HPDE6-E6E7 (cell line): ENCODE data around the gene PYROXD2.
"Not testable (repeated sequence)": the region's sequence is repeated elsewhere in the genome, so short reads cannot be mapped to it uniquely, and the experiment has no call there.

ENCODE experiments used
- DNase-seq: peaks from one replicate; pipeline ENCODE4 v3.0.0; 2011; ENCODE audit warnings: missing footprints; ENCODE audit errors: extremely low spot score

PYROXD2 gene

GRCh38 chr10:98391065-98391464 lies 23.9 kb downstream of the PYROXD2 start:
- no peak for DNase-seq

GRCh38 chr10:98390406-98390805 lies 24.6 kb downstream of the PYROXD2 start:
- no peak for DNase-seq

- no peak for DNase-seq
These were observed 25.6 kb downstream of the PYROXD2 start for GRCh38 chr10:98389398-98389797.

- DNase-seq, result no peak
These were observed 26.8 kb downstream of the PYROXD2 start for GRCh38 chr10:98388101-98388655.

GRCh38 chr10:98384531-98385133 lies 30.4 kb downstream of the PYROXD2 start:
- no peak for DNase-seq

- no peak for DNase-seq
These were observed 31.1 kb downstream of the PYROXD2 start for GRCh38 chr10:98383869-98384268.

GRCh38 chr10:98383134-98383667 lies 31.8 kb downstream of the PYROXD2 start:
- DNase-seq, result not testable (repeated sequence)

- DNase-seq, result no peak
These were observed 32.3 kb downstream of the PYROXD2 start for GRCh38 chr10:98382691-98383101.

GRCh38 chr10:98380493-98381339 lies 34.3 kb downstream of the PYROXD2 start:
- no peak for DNase-seq

- no peak for DNase-seq
These were observed 36.3 kb downstream of the PYROXD2 start for GRCh38 chr10:98378722-98379121.

GRCh38 chr10:98377536-98377935 lies 37.4 kb downstream of the PYROXD2 start:
- no peak for DNase-seq

GRCh38 chr10:98377001-98377400 lies 38.0 kb downstream of the PYROXD2 start:
- no peak for DNase-seq

- DNase-seq, result no peak
These were observed 38.5 kb downstream of the PYROXD2 start for GRCh38 chr10:98376485-98376884.

- DNase-seq, result peak; percentile 83
These were observed 40.6 kb downstream of the PYROXD2 start for GRCh38 chr10:98374217-98374985.

- no peak for DNase-seq
These were observed 41.5 kb downstream of the PYROXD2 start for GRCh38 chr10:98373260-98374040.

GRCh38 chr10:98370831-98371820 lies 43.9 kb downstream of the PYROXD2 start:
- DNase-seq, result no peak

GRCh38 chr10:98369801-98370200 lies 45.2 kb downstream of the PYROXD2 start:
- no peak for DNase-seq

- no peak for DNase-seq
These were observed 46.3 kb downstream of the PYROXD2 start for GRCh38 chr10:98368644-98369043.

GRCh38 chr10:98367604-98368451 lies 47.2 kb downstream of the PYROXD2 start:
- no peak for DNase-seq
